WTC11 (cell line): ENCODE results near the gene DEPDC4.

Source experiments
- SOX15 ChIP-seq: fragments of 250-450 bp; sonication (Bioruptor Pico); IDR thresholded peaks from 2 replicates; pipeline ENCODE4 v1.9.0; 2021; ENCODE audit warnings: mild to moderate bottlenecking
- TEAD4 ChIP-seq: sonication (generic); formaldehyde crosslinking; IDR thresholded peaks from 2 replicates; pipeline ENCODE4 v1.8.0; 2022; ENCODE audit warnings: mild to moderate bottlenecking, missing genetic modification reagents

GRCh38 chr12:100279159-100279558 is 12.3 kb upstream of the DEPDC4 start:
- no peak for TF ChIP-seq SOX15 (CRISPR knock-in tag)
- no peak for TF ChIP-seq TEAD4 (CRISPR knock-in tag)
